ENCODE data around the gene SEMA6C.

DNA sequence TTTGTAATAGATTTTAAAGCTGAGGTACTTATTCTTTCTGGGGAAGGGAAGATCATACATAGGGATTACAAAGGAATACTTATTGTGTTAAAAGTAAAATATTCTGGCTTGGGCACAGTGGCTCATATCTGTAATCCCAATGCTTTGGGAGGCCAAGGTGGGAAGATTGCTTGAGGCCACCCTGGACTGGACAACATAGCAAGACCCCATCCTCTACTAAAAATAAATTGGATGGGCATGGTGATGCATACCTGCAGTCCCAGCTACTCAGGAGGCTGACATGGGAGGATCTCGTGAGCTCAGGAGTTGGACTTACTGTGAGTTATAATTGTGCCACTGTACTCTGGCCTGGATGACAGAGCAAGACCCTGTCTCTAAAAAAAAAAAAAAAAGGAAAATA, 48.3 kb downstream of the SEMA6C start:
- TF ChIP-seq EZH2 (IDR thresholded peaks at IDR 0.05; ENCODE audit: borderline replicate concordance, low read depth, low read length, severe bottlenecking) = no peak
- TF ChIP-seq, protein P1, sequence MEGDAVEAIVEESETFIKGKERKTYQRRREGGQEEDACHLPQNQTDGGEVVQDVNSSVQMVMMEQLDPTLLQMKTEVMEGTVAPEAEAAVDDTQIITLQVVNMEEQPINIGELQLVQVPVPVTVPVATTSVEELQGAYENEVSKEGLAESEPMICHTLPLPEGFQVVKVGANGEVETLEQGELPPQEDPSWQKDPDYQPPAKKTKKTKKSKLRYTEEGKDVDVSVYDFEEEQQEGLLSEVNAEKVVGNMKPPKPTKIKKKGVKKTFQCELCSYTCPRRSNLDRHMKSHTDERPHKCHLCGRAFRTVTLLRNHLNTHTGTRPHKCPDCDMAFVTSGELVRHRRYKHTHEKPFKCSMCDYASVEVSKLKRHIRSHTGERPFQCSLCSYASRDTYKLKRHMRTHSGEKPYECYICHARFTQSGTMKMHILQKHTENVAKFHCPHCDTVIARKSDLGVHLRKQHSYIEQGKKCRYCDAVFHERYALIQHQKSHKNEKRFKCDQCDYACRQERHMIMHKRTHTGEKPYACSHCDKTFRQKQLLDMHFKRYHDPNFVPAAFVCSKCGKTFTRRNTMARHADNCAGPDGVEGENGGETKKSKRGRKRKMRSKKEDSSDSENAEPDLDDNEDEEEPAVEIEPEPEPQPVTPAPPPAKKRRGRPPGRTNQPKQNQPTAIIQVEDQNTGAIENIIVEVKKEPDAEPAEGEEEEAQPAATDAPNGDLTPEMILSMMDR (IDR thresholded peaks at IDR 0.05; ENCODE audit: borderline replicate concordance, extremely low read depth, low read length, poor library complexity, severe bottlenecking) = no peak

Data from DND-41 (cell line).